Activated naive CD4-positive, alpha-beta T cell (primary cell): ENCODE data around the gene NTRK3.
"Not testable (repeated sequence)": the region's sequence is repeated elsewhere in the genome, so short reads cannot be mapped to it uniquely, and the experiment has no call there.

ENCODE experiments used
- DNase-seq, 4 experiments: peaks; one replicate each; lab custom pipeline; 2025; lab: John Stamatoyannopoulos, UW

Gene NTRK3

DNA sequence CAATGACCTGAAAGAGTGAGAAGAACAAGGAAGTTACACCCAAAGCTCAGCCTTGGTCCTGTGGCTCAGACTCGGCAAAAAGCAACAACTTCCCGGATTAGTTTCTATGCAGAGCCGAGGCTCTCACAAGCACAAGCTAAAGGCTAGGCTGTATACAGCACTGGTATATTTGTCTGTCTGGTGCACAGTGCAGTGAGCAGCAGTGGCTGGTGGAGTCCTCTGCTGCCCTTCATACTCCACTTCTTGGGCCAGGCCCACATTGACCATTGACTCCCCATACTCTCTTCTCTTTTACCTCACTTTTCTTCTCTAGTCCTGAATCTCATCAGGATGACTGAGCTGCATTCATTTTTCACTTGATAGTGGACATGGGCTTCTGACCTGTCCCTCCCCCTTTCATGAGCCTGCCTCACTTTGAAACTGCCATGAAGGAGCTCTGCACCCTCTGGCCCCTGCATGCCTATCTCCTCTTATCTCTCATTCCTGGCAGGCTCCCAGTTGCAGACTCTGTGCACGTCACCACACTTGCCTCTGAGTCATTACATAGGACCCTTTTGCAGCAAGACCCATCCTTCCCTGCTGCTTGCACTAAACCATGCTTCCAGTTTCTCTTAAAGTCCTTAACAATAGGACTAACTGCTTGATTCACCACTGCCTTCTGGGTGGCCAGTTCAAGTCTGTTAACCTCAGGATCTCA lies 379.3 kb downstream of the NTRK3 start:
- DNase-seq = no peak

DNA sequence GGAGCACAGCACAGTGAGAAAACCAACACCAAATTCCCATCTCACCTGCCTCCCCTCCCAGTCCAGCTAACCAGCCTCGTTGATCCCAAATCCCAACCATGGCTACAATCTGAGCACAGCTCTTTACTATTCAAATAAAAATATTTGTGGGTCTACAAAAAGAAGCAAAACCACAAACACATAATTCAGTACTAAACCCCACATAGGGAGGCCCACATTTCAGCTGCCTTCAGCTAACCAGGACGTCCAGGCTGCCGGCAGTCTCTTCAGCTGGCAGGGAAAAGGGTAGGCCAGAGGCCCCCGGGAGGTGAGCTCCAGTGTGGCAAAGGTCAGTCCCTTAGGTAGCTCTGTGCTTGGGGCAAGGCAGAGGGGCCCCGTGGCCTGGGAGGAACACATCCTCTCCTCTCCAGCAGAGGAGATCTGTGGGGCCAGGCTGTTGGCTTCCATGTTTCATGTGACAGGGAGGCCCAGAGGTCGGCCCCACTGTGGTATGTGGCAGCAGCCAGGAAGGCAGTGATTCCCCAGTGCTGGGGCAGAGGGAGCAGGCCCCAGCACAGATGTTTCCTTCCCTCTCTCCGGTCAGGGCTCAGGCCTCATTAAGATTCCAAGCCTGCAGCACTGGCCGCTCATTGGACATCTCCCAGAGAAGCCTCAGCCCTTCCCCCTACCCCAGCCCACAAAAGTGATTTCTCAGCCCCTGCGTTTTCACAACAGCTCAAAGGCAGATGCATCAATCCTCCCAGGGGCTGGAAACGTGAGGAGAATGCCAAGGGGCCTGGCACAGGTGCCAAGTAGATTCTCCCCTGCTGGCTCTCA lies 381.4 kb downstream of the NTRK3 start:
- no peak for DNase-seq

DNA sequence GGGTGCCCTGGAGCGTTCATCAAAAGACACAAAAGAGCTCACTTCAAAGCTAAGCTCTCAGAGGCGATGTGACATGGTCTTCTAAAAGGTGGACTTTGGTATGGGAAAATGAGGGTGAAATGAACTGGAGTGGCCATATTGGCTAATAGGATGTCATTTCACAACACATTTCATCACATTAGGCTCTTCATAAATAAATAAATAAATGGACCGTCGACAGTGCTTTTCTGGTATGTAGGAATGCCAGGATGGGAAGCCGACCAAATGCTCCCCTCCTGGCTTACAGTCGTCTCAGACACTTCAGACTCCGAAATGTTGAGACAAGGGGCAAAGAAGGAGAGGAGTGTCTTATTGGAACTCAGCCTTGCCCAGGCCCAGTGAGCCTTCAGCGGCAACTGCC lies 383.0 kb downstream of the NTRK3 start:
- no peak for DNase-seq

DNA sequence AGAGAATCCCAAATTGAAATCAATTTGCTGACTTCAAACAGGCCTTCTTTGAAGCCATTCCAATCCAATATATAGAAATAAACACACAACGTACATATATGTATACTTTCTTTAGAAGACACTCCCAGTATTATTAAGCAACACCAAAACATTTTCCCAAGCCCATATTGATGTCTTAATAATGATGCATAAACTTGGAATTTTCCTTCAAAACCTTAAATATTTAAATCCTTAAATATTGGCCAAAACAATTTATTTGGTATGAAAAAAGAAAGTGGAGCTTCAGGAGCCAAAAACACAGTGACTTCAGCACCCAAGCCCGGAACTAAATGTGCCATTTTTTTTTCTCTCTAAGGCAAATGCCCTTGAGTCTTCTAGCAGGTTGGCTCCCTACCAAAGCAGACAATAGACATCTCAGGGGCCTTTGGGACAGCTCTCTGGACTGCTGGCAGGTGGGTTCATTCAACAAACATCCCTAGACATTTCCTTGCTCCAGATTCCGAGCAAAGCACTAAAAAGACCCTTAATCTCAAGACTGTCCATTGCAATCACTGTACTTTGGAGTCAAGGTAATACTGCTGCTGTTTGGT lies 384.7 kb downstream of the NTRK3 start:
- DNase-seq = no peak

DNA sequence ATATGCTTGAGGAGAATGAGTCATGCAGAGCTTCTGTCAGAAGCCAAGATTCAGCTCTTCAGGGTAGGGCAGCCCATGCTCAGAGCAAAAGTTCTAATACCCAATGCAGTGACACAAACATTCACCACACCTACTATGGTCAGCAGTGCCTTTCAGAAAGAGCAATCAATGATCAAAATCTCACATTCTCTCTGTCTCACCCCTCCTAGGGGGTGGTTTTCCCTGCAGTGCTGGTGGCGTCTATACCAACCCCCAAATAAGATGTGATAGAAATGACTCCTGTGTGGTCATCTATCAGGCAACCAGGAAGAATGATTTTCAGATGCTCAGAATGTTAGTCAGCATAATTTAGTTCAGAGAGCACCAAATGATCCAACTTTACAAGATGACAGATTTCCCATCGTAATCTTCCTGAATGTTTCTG lies 385.3 kb downstream of the NTRK3 start:
- no peak for DNase-seq

DNA sequence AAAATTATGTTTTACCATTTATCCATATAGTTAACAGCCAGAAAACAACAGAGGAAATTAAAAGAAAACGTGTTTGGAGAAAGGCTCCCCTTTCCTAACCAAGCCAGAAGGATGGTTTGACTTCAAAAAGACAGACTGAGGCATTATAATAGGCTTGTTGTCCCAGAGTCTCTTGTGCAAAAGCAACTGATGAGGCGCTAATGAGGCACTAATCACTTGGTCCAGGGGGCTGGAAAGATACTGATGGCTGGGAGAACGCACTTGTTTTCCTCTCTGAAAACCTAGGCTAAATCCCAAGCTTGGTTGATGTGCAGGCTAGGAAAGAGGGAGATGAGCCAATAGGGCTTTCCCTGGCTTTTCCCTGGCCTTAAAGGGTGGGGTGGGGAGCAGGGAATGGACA lies 389.6 kb downstream of the NTRK3 start:
- DNase-seq = no peak

DNA sequence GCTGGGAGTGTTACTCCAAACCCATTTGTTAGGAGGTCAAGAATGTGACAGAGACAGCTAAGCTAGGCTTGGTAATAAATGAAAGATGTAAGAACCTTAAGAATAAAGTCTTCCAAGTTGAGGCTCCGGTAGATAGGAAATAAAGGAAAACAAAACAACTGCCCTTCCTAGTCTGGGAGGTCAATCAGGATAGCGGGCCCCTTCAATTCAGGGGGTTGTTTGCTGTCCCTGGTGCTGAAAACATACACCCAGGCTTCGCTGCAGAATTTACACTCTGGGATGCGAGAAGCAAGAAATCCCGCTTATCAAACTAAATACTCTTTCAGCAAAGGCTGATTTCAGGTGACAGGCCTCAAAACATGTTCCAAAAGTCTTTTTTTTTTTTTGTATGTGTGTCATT lies 393.4 kb downstream of the NTRK3 start:
- DNase-seq = no peak

DNA sequence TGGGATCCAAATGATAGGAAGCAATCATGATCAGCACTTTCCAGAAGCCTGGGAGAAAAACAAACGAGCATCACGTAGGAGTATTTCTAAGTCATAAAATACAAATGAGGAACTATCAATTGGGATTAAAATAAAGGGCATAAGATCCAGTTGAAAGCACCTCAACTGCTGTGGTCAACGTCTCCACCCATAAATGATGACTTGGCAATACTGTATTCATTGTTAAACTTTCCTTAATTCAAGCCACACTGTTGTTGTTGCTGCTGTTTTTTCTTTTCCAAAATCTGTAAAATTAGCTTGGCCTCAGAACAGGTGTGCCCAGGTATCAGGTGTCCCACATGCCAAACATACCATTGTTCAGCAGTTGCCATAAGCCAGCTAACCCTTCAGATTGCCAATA lies 395.8 kb downstream of the NTRK3 start:
- DNase-seq = no peak

DNA sequence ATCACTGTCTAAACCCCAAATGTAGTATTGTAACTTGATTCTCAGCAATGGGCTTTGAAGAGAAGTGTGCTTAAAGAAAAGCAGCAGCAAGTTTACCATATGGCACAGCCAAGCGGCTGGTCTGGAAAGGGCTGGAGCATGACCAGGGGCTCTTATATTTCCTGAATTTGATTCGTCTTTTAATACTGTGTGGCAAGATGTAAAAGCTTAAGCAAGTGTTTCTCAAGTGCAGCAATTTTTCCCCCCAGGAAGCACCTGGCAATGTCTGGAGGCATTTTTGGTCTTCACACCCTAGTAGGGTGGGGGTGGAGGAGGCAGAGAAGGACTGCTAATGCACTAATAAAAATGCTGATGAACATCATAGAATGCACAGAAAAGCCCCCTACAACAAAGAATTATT lies 397.9 kb downstream of the NTRK3 start:
- DNase-seq = no peak

DNA sequence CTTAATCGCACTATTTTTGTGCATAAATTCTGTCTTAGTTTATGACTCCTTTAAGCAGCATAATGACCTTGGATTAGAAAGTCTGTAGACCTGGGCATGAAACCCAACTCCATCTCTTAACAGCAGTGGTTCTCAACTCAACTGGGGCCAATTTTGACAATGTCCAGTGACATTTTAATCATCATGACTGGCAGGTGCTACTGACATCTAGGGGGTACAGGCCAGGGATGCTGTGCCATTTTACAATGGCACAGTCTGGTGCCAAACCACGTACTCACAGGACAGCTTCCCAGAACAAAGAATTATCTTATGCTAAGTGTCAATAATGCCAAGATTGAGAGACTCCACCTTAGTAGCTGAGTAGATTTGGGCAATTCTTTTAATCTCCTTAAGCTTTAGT lies 405.0 kb downstream of the NTRK3 start:
- DNase-seq = no peak

DNA sequence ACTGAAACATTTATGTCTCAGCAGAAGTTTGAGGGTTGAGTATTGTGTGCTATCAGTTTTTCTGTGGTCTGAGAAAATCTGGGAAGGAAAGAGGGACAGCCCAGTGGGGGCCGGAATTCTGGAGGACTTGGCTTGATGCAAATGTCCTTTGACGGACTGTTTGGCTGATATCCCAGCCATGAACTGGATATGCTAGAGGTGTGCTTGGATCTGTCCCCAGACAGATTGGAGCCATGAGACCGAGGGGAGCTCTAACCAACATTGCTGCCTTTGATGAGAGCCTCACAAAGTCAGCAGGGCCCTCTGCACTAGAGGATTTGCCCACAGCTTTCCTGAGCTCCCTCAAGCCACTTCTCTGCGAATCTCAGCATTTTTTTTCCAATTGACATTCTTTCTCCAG lies 405.6 kb downstream of the NTRK3 start:
- DNase-seq = no peak

DNA sequence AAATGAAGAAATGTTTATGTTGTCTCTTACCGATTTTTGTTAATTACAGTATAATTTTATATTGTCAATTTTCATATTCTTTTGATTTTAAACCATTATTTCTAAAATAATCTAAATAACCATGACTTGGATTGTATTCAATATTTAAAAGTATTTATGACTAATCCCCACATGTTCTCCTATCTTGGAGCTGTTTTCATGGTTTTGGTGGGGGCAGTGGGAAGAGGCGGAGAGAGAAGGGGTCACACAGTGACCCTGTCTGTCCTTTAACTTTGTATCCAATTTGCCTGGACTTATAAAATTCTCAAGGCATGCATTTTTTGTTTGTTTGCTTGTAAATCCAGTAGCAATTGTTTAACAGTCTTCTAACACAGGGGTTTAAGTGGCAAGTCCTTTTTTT lies 407.4 kb downstream of the NTRK3 start:
- no peak for DNase-seq

DNA sequence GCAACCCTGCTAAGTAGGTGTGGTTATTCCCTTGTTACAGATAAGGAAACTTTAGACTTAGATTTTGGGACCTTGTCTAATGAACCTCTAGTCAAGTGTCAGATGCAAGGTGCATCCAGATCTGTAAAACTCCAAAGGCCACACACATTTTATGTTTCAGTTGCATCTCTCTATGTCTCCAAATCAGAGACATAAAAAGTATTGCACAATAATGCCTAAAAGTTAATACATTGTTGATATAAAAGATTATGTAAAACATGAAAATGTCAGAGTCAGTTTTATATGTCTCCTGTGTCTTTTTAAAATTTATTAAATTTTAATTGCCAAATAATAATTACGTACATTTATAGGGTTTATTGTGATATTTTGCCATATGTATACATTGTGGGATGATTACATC lies 408.5 kb downstream of the NTRK3 start:
- no peak for DNase-seq

DNA sequence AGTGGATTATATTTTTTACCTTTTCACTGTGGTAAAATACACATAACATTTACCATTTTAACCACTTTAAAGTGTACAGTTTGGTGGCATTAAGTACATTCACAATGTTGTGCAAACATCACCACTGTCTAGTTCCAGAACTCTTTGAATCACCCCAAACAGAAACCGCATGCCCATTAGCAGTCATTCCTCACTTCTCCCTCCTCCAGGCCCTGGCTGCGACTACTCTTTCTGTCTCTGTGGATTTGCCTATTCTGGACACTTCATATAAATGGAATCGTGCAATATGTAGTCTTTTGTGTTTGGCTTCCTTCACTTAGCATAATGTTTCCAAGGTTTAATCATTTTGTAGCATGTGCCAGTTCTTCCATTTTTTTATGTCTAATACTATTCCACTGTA lies 409.8 kb downstream of the NTRK3 start:
- no peak for DNase-seq

DNA sequence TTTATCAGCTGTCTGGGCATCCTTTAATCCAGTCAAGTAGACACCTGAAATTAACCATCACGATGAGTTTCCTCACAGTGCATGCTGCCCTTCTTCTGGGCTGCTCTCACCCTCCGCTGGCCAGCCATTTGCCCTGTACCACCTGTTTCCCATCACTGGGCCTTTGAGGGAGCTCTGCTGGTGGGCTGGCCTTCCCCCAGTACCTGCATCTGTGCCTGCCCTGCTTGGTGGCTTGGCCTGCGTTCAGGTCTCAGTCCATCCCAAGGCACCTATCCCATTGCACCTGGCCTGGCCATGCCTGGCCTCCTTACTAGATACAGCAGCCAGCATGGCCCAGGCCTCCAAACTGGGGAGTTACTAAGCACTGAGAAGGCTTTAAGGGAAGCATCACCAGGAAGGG lies 413.2 kb downstream of the NTRK3 start:
- no peak for DNase-seq

DNA sequence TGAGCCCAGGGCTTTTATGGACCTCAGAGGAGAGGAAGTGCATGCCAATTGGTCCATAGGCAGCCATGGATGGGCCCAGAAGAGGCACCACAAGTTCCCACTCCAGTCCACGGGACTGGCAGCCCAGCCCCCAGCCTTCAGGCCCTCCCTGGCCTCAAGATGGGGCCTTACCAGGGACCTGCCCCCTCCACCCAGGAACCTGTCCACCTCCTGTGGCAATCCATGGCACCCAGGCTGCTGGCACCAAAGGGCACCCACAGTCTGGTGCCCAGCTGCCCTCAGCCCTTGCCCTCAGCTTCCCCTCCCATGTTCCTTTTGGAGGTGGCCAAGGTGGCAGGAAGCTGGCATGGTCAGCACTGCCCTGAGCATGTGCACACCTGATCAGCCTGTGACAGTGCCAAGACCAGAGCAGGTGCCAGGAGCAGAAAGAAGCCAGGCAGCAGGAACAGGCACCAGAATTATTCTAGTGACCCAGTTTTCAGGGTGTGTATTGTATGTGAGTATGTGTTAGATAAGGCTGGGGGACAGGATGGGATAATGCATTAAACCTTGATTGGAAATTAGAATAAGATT lies 415.0 kb downstream of the NTRK3 start:
- no peak for DNase-seq

DNA sequence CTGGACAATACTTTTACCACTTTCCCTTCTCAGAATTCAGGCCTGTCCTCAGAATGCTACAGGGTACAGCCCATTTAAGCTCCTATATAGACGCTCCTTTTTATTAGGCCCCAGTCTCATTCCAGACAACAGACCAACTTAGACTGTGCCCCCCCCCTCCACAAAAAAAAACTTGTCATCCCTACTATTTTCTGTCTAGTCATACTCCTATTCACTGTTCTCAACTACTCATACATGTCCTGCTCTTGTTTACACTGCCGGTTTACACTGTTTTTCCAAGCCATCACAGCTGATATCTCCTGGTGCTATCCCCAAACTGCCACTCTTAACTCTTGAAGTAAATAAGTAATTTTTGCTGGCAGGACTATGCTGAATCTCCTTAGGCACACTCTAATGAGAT lies 420.7 kb downstream of the NTRK3 start:
- not testable (repeated sequence) for DNase-seq

DNA sequence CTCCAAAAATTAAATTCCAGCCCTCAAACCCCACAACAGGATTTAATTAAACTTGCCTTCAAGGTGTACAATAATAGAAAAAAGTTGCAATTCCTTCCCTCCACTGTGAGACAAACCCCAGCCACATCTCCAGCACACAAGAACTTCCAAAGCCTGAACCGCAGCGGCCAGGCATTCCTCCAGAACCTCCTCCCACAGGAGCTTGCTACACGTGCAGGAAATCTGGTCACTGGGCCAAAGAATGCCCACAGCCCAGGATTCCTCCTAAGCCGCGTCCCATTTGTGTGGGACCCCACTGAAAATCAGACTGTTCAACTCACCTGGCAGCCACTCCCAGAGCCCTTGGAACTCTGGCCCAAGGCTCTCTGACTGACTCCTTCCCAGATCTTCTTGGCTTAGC lies 423.2 kb downstream of the NTRK3 start:
- DNase-seq = not testable (repeated sequence)

DNA sequence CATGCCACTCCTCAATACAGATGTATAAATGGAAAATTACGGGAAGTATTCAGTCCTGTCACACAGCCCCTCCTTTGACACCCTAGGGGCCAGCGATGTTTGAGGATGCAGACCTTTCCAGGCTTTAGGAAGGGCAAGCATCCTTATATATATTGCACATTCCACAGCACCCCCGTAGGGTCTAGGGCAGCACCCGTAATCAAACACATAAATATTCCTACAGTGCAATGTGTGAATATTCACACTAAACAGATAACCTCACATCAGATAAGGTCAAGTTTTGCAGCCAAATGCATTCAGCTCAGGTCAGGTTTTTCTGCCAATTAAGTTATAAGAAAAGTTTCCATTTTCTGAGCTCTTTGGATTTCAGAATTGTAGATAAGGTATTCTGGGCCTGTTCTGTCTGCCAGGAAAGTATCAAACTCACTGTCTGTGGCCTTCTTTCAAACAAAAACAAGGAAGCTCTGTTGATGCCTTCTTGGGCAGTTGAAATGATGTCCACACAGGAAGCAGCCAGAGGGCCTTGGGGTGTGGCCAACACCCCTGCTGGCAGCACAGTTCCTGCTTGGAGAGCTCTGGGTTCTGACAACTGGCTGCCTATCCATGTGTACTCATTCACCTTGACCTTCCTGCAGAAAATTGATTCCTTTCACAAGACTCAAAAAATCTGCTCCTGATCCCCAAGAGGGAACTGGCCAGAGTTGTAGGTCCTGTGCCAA lies 427.0 kb downstream of the NTRK3 start:
- no peak for DNase-seq

DNA sequence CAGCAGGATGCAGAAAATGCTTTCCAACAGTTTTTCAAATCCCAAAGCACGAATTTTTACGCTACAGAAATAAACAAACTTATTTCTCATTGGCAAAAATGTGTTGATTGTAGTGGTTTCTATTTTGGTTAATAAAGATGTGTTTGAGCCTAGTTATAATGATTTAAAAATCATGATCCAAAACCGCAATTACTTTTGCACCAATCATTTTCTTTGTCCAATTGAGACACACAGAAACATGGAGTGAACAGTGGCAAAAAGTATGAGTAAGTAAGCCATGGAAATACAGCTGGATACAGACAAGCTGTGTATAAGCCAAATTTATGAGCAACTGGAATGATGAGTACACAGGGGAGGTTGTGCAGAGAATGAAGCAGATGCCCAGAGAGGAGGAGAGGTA lies 427.9 kb downstream of the NTRK3 start:
- no peak for DNase-seq

DNA sequence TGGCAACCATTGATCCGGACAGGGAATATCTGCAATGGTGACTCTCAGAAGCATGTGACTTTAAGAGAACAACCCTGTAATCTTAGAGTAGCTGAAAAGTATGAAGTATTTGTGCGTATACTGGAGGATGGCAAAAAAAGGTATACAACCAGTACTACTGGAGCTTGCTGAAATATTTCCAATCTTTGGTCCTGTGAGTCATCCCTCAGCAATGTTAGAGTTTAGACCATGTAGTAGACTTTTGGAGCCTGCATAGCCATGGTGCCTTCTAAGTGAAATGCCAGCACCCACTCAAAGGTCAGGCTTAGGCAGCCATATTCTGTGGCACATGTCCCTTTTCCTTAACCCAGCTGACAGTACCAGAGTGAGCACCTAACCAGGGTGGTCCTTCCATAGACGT lies 429.4 kb downstream of the NTRK3 start:
- no peak for DNase-seq

DNA sequence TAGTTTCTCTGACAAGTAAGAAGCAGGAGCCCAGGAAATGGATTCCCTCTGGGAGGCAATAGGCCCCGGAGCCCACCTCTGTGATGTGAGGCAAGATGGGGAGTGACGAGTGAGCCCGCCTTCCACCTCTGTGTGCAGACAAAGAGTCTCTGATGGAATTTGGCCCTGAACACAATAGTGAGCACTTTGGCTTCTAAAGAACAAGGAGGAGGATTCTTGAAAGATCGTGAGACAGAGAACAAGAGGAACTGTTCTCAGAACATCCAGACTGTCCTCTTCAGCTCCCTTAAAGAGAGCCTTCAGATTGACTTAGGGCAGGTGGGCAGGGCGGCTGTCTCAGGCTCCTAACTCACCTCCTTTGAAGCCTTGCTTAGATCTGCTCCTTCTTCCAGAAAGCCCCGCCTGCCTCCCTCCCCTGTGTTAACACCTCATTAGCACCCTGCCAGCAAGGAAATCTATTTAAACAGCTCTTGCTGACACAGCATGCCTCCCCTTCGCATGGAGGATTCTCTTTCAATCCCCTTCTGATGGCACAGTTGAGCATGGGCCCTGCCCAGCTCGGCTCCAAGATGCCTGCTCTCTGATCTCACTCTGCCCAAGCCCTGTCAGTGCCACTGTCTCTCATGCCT lies 430.3 kb downstream of the NTRK3 start:
- DNase-seq = no peak
